ENCODE measurements around the gene CD247.

GRCh38 chr1:167456524-167456923 is 61.8 kb downstream of the CD247 start:
- no peak for TF ChIP-seq CTCF (conservative IDR thresholded peaks at IDR 0.05; ENCODE audit: low read depth, low read length)
- TF ChIP-seq RFX5 (IDR thresholded peaks at IDR 0.05; ENCODE audit: low read depth, low read length) = no peak
- TF ChIP-seq FOS (IDR thresholded peaks at IDR 0.05; ENCODE audit: low read depth, low read length) = no peak
- TF ChIP-seq MAZ (IDR thresholded peaks at IDR 0.05; ENCODE audit: borderline replicate concordance, low read depth, low read length) = no peak
- TF ChIP-seq POLR2A (IDR thresholded peaks at IDR 0.05; ENCODE audit: low read depth, low read length) = no peak
- TF ChIP-seq RAD21 (IDR thresholded peaks at IDR 0.05; ENCODE audit: low read length) = no peak
